GM23338 (cell line): ENCODE results near the gene ATL2. TPM values are rescaled to one million over a fixed set of nuclear protein-coding genes. Genes with fewer than 3 reads are reported as not detected.
"Not testable (repeated sequence)": the region's sequence is repeated elsewhere in the genome, so short reads cannot be mapped to it uniquely, and the experiment has no call there.

Experiments
- ATAC-seq: fragments of 200-7000 bp; cut with Tn5 transposase; 3 replicates; pipeline ENCODE4 v1.9.1; 2020
- DNase-seq: peaks from one replicate; pipeline ENCODE4 v3.0.0-alpha.2; 2015; ENCODE audit warnings: low spot score
- H2AFZ ChIP-seq: fragments of 200-600 bp; sonication (generic); 2 replicates; pipeline ENCODE4 v1.8.0; 2016; ENCODE audit warnings: antibody characterized with exemption, mild to moderate bottlenecking, moderate library complexity
- H3F3A ChIP-seq: fragments of 200-600 bp; sonication (generic); replicated peaks from 2 replicates; pipeline ENCODE4 v1.8.0; 2017; ENCODE audit warnings: antibody characterized with exemption, mixed run types, low read depth
- H3K27ac ChIP-seq: fragments of 200-600 bp; sonication (generic); 2 replicates; pipeline ENCODE4 v1.6.1; 2016; ENCODE audit warnings: low read depth
- H3K27me3 ChIP-seq: fragments of 200-600 bp; sonication (generic); 2 replicates; pipeline ENCODE4 v1.8.0; 2016; ENCODE audit warnings: mild to moderate bottlenecking, mixed run types, moderate library complexity; ENCODE audit not compliant: insufficient read depth
- H3K36me3 ChIP-seq: fragments of 200-600 bp; sonication (generic); 2 replicates; pipeline ENCODE4 v1.8.0; 2016; ENCODE audit warnings: mild to moderate bottlenecking; ENCODE audit not compliant: insufficient read depth
- H3K4me1 ChIP-seq: fragments of 200-600 bp; sonication (generic); 2 replicates; pipeline ENCODE4 v1.8.0; 2016; ENCODE audit warnings: mild to moderate bottlenecking, moderate library complexity; ENCODE audit not compliant: insufficient read depth
- H3K4me2 ChIP-seq: fragments of 200-600 bp; sonication (generic); 2 replicates; pipeline ENCODE4 v1.7.1; 2017; ENCODE audit warnings: mixed run types
- H3K4me3 ChIP-seq: fragments of 200-600 bp; sonication (generic); 2 replicates; pipeline ENCODE4 v1.6.1; 2016; ENCODE audit warnings: mixed run types
- H3K79me2 ChIP-seq: fragments of 200-600 bp; sonication (generic); replicated peaks from 2 replicates; pipeline ENCODE4 v1.8.0; 2017; ENCODE audit warnings: mild to moderate bottlenecking; ENCODE audit not compliant: insufficient read depth
- H3K9me2 ChIP-seq: fragments of 200-600 bp; sonication (generic); 2 replicates; pipeline ENCODE4 v1.8.0; 2017; ENCODE audit not compliant: insufficient read depth
- H4K20me1 ChIP-seq: fragments of 200-600 bp; sonication (generic); replicated peaks from 2 replicates; pipeline ENCODE4 v1.8.0; 2017; ENCODE audit warnings: mild to moderate bottlenecking; ENCODE audit not compliant: insufficient read depth
- H3K27ac Mint-ChIP-seq: 2 replicates; pipeline ENCODE4 v1.8.0; 2020; ENCODE audit warnings: inconsistent platforms, mild to moderate bottlenecking, moderate library complexity, mixed read lengths
- H3K27me3 Mint-ChIP-seq: 3 replicates; pipeline ENCODE4 v1.8.0; 2022; ENCODE audit warnings: low read depth, mild to moderate bottlenecking, moderate library complexity, mixed read lengths, inconsistent platforms; ENCODE audit not compliant: insufficient read depth, poor library complexity
- H3K36me3 Mint-ChIP-seq: 3 replicates; pipeline ENCODE4 v1.8.0; 2021; ENCODE audit warnings: low read depth, mild to moderate bottlenecking, inconsistent platforms, moderate library complexity, mixed read lengths
- H3K4me1 Mint-ChIP-seq: 3 replicates; pipeline ENCODE4 v1.8.0; 2020; ENCODE audit warnings: mild to moderate bottlenecking, inconsistent platforms, mixed read lengths
- H3K4me3 Mint-ChIP-seq: 3 replicates; pipeline ENCODE4 v1.8.0; 2021; ENCODE audit warnings: moderate library complexity, mild to moderate bottlenecking, inconsistent platforms, mixed read lengths
- H3K9me3 Mint-ChIP-seq: 3 replicates; pipeline ENCODE4 v1.8.0; 2020; ENCODE audit warnings: moderate library complexity, mild to moderate bottlenecking, inconsistent platforms, mixed read lengths
- CREB1 ChIP-seq: fragments of 250-450 bp; sonication (Bioruptor Pico); IDR thresholded peaks from 2 replicates; pipeline ENCODE4 v1.5.0; 2020; ENCODE audit warnings: low read depth, mild to moderate bottlenecking, moderate library complexity
- CTCF ChIP-seq, 2 experiments: fragments of 200-600 bp in 1 of 2; sonication (generic) in 1 of 2; conservative IDR thresholded peaks; 2 replicates each; pipeline versions ENCODE4 v1.5.1 to v1.6.1; 2016 to 2017; ENCODE audit warnings: antibody characterized with exemption in 2 of 2, low read depth in 2 of 2, mild to moderate bottlenecking in 2 of 2, moderate library complexity in 1 of 2
- ETS1 ChIP-seq: IDR thresholded peaks from 2 replicates; pipeline ENCODE4 v1.6.1; 2016; ENCODE audit warnings: antibody characterized with exemption
- EZH2 ChIP-seq: fragments of 200-600 bp; sonication (generic); IDR thresholded peaks from one replicate; pipeline ENCODE4 v1.8.0; 2017; ENCODE audit warnings: antibody characterized with exemption, mild to moderate bottlenecking, low read depth; ENCODE audit not compliant: unreplicated experiment
- JUNB ChIP-seq: IDR thresholded peaks from one replicate; pipeline ENCODE4 v1.6.1; 2016; ENCODE audit warnings: antibody characterized with exemption; ENCODE audit not compliant: unreplicated experiment
- STAT1 ChIP-seq: IDR thresholded peaks from one replicate; pipeline ENCODE4 v1.6.1; 2016; ENCODE audit warnings: antibody characterized with exemption; ENCODE audit not compliant: unreplicated experiment
- polyA plus RNA-seq: library from polyadenylated mRNA; unstranded; fragments of >200 nt; fragmentation: Nextera tagmentation; extraction: Ambion mirVana; gene quantifications from 2 replicates; pipeline ENCODE4 v1.2.1, GENCODE V29; 2016
- total RNA-seq: library from RNA; depleted of rRNA; stranded (reverse); fragments of >200 nt; shearing (Covaris generic); gene quantifications from 2 replicates; pipeline ENCODE4 v1.2.3, GENCODE V29; 2014

The ATL2 gene
- total and polyA plus RNA-seq, 2 experiments from 2014 or later: 30.2 to 140 TPM

- no peaks in the 10 kb centered on the region for H3K79me2 ChIP-seq
- H3K36me3 ChIP-seq: no peaks in the 10 kb centered on the region
- DNase-seq (no peak), ATAC-seq (no peak)
- no peak overlapping the region for H3K27ac ChIP-seq
- H3K9me2 ChIP-seq: no peaks in the 10 kb centered on the region; the same call in 1 of the 2 replicates
- H2AFZ ChIP-seq: no peak overlapping the region
- peaks cover 17% of the 10 kb centered on the region for H3K27me3 Mint-ChIP-seq
- peaks cover 25% of the 10 kb centered on the region for H3K4me1 Mint-ChIP-seq
- H3F3A ChIP-seq: no peaks in the 10 kb centered on the region
- peak overlapping the region; percentile 67 for H3K4me2 ChIP-seq
- no peak overlapping the region for H3K4me3 ChIP-seq
- peaks cover 25% of the 10 kb centered on the region for H3K4me1 ChIP-seq
- no peak overlapping the region for H3K4me3 Mint-ChIP-seq
- peaks cover 7% of the 10 kb centered on the region; the same call in 2 of the 3 replicates for H3K9me3 Mint-ChIP-seq
- peaks cover 7% of the 10 kb centered on the region; the same call in 1 of the 3 replicates for H3K36me3 Mint-ChIP-seq
- TF ChIP-seq CREB1 (CRISPR knock-in tag): no peak
- H3K27me3 ChIP-seq: peaks cover 7% of the 10 kb centered on the region; the same call in 1 of the 2 replicates
- H3K27ac Mint-ChIP-seq: no peak overlapping the region
- H4K20me1 ChIP-seq: no peaks in the 10 kb centered on the region
These were observed 97.9 kb downstream of the ATL2 start for GRCh38 chr2:38279201-38279600.

- not testable (repeated sequence) for H3K27me3 ChIP-seq, H3K9me3 Mint-ChIP-seq, H3K36me3 Mint-ChIP-seq, H3F3A ChIP-seq, H3K79me2 ChIP-seq, H3K9me2 ChIP-seq, H4K20me1 ChIP-seq, ATAC-seq, H3K36me3 ChIP-seq, DNase-seq, H2AFZ ChIP-seq
- H3K4me3 ChIP-seq: peak overlapping the region; percentile 27
- Mint-ChIP-seq H3K4me3 (peak overlapping the region; percentile 7; the same call in 1 of the 3 replicates), H3K27me3 (peaks cover 19% of the 10 kb centered on the region), H3K4me1 (peaks cover 34% of the 10 kb centered on the region), H3K27ac (peak overlapping the region; percentile 76)
- peaks cover 36% of the 10 kb centered on the region for H3K4me1 ChIP-seq
- peak overlapping the region; percentile 65; the same call in 1 of the 2 replicates for H3K27ac ChIP-seq
- H3K4me2 ChIP-seq: peak overlapping the region; percentile 67
These were observed 99.0 kb downstream of the ATL2 start for GRCh38 chr2:38278117-38278438.

GRCh38 chr2:38277245-38278116, 99.6 kb downstream of the ATL2 start:
- Histone ChIP-seq H4K20me1 (no peaks in the 10 kb centered on the region), H3K27me3 (peaks cover 7% of the 10 kb centered on the region; the same call in 1 of the 2 replicates), H2AFZ (no peak overlapping the region), H3K4me2 (peak overlapping the region; percentile 67), H3K36me3 (no peaks in the 10 kb centered on the region), H3K27ac (peak overlapping the region; percentile 65; the same call in 1 of the 2 replicates), H3K4me3 (peak overlapping the region; percentile 27), H3K4me1 (peaks cover 39% of the 10 kb centered on the region), H3K79me2 (no peaks in the 10 kb centered on the region), H3K9me2 (no peaks in the 10 kb centered on the region; the same call in 1 of the 2 replicates), H3F3A (no peaks in the 10 kb centered on the region)
- peaks cover 7% of the 10 kb centered on the region; the same call in 2 of the 3 replicates for H3K9me3 Mint-ChIP-seq
- ATAC-seq (peak; percentile 29), DNase-seq (peak; percentile 87)
- H3K4me1 Mint-ChIP-seq: peaks cover 36% of the 10 kb centered on the region
- peak overlapping the region; percentile 76 for H3K27ac Mint-ChIP-seq
- peaks cover 21% of the 10 kb centered on the region for H3K27me3 Mint-ChIP-seq
- peaks cover 7% of the 10 kb centered on the region; the same call in 1 of the 3 replicates for H3K36me3 Mint-ChIP-seq
- peak overlapping the region; percentile 11; the same call in 2 of the 3 replicates for H3K4me3 Mint-ChIP-seq
- no peak for TF ChIP-seq STAT1
- TF ChIP-seq JUNB: no peak
- TF ChIP-seq CTCF (conservative IDR thresholded peaks at IDR 0.05; ENCODE audit: low read depth in 2 of 2): no peak
- TF ChIP-seq ETS1: no peak
- no peak for TF ChIP-seq EZH2
